ENCODE measurements around the gene ASXL1.
"Not testable (repeated sequence)": the region's sequence is repeated elsewhere in the genome, so short reads cannot be mapped to it uniquely, and the experiment has no call there.

Gene ASXL1

GRCh38 chr20:32357869-32358631 lies at the start of gene ASXL1:
Gene ASXL1, plus strand, starts transcription at chr20:32358331. Its CDS starts 445 bp downstream, at chr20:32358776.
- peak; percentile 100 for DNase-seq

DNA sequence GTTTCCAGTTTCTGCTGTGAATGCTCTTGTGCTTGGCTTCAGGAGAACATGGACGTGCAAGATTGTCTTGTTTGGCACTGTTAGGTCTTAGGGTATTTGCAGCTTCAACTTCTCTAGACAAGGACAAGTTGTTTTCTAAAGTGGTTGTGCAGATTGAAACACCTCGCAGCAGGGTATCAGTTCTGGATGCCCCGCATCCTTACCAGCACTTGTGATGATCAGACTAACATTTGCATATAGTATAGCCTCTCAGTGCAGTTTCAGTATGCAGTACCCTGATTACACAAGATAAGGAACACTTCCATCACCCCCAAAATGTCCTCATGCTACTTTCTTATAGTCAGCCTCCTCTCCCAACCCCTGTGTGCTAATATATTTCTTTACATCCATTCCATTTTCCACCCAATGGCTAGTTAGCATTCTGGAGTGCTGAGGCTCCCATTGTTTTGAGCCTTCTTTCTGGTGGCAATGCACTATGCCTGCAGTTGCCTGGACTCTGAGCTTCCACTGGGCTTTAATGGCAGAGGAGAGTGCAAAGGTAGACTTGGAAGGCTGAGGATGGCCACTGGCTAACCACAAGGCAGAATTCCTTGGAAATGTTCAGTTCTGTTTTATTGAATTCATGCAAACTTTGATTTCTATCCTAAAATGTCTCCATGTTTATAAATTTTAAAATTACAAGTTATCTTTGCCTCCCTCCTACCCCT lies 45.3 kb upstream of the ASXL1 start:
- DNase-seq = no peak

GRCh38 chr20:32314768-32315167 lies 43.4 kb upstream of the ASXL1 start:
- DNase-seq = no peak

DNA sequence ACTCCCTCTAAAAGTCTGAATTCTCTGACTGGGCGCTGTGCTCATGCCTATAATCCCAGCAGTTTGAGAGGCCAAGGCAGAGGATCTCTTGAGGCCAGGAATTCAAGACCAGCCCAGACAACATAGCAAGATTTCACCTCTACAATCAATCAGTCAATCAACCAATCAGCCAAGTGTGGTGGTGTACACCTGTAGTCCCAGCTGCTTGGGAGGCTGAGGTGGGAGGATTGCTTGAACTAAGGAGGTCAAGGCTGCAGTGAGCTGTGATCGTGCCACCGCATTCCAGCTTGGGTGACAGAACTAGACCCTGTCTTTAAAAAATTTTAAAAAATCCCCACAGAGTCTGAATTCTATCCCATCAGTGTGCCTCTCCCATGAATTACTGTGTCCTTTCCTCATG lies 42.7 kb upstream of the ASXL1 start:
- no peak for DNase-seq

DNA sequence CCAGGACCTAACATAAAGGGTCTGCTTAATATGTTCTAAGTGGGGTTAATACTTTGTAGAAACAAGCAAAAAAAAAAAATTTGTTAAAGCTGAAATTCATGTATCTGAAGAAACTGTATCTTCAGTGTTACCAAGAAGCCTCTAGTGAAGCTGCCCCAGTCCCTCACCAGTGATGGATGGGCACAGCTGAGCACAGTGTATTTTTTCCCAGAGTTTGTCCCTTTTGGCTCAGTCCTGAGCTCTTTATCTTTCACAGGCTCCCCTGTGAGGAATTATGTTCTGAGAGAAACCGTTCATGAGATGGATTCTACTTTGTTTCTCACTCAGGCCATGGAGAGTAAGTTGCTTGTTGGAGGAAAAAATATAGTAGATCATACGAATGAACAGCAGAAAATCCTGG lies 42.2 kb upstream of the ASXL1 start:
- peak; percentile 57 for DNase-seq

GRCh38 chr20:32316667-32317066 lies 41.5 kb upstream of the ASXL1 start:
- DNase-seq = no peak

GRCh38 chr20:32319100-32319499 lies 39.0 kb upstream of the ASXL1 start:
- no peak for DNase-seq

DNA sequence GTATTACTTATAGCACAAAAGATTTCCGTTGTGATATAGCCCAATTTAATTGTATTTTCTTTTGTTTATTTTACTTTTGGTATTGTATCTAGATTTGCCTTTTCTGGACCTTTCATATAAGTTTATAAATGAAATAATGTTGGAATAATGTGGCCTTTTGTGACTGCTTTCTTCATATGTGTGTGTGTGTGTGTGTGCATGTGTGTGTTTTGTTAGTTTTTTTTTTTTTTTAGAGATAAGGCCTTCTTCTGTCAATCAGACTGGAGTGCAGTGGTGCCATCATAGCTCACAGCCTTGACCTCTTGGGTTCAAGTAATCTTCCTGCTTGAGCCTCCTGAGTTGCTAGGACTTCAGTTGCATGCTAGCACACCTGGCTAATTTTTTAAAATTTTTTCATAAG lies 37.8 kb upstream of the ASXL1 start:
- DNase-seq = no peak

- no peak for DNase-seq
These were observed 36.7 kb upstream of the ASXL1 start for GRCh38 chr20:32321390-32321789.

DNA sequence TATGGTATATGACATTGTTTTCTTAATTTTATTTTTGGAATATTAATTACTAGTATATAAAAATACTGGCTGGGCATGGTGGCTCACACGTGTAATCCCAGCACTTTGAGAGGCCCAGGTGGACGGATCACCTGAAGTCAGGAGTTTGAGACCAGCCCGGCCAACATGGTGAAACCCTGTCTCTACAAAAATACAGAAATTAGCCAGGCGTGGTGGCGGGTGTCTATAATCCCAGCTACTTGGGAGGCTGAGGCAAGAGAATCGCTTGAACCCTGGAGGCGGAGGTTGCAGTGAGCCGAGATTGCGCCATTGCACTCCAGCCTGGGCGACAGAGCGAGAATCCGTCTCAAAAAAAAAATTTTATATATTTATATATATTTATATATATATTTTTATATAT lies 35.9 kb upstream of the ASXL1 start:
- DNase-seq = not testable (repeated sequence)

DNA sequence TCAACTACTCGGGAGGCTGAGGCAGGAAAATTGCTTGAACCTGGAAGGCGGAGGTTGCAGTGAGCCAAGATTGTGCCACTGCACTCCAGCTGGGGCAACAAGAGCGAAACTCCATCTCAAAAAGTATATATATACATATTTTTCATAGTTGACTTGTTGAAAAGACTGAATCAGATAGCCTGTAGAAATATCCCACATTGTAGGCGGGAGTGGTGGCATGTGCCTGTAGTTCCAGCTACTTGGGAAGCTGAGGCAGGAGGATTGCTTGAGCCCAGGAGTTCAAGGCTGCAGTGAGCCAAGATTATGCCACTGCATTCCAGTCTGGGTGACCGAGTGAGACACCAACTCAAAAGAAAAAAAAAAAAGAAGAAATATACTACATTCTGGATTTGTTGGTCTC lies 34.4 kb upstream of the ASXL1 start:
- DNase-seq = not testable (repeated sequence)

- no peak for DNase-seq
These were observed 32.2 kb upstream of the ASXL1 start for GRCh38 chr20:32325706-32326503.

DNA sequence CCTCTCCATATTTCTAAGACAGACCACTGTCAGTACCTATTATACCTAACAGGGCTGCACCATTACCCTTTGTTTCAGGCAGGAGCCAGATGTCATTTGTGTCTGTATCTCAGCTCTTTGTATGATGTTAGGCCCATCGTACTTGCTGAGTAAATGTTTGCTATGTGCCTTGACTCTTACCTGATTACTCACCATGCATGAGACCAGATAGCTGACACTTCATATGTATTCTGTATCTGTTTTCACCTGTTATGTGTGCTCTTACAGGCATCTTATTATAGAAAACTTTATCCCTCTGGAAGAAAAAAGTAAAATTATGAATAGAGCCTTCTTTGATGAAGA lies 31.7 kb upstream of the ASXL1 start:
- DNase-seq = no peak

DNA sequence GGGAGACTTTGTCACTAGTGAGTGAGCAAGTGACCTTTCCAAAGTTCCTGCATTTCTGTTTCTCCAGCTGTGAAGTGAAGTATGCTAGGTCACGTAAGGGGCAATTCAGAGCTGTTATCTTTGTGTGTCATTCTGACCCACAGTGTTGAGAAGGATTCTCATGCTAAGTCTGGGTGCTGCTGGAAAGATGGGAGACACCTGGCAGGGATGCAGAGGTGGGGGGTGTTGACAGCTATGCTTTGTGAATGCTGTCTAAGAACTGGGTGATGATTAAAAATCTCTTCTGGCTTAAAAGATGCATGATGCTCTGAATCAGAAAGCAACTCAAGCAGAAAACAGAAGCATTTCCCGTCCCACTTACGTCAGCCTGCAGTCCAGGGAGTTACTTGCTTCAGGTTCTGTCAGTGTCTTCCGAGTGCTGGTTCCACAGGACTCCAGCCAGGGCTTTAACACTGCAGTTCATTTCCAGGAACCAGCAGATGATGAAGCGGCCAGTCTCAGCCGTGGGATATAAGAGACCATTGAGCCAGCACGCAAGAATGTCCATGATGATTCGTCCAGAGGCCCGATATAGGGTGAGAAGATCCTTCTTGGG lies 30.9 kb upstream of the ASXL1 start:
- no peak for DNase-seq

DNA sequence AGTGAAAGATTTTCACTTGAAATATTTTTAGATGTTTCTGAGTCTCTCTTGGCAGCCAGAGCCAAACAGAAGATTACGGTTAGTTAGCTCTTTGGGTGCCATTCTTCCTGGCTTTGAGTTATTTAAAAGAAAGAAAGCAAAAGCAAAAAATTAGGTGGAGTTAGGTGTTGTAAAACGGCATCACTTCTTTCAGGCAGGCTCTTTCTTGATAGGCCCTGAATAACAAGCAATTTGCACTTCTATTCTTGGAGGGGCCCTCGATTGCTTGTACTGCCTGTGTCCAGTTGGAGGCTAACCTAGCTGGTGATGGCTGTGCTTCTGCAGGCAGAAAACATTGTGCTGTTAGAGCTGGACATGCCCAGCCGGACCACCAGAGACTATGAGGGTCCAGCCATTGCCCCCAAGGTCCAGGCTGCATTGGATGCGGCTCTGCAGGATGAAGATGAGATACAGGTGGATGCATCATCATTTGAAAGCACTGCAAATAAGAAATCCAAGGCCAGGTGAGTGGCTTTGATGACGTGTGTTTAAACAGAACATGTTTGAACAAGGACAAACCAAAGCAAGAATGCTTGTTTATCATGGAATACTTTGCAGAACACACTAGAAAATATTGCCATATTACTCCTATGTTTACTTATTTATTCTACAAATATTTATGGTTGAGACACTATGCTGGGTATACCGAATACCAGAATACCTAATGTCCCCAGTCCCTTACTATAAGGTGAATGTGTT lies 28.1 kb upstream of the ASXL1 start:
- DNase-seq = no peak

GRCh38 chr20:32330555-32330897 lies 27.6 kb upstream of the ASXL1 start:
- no peak for DNase-seq

DNA sequence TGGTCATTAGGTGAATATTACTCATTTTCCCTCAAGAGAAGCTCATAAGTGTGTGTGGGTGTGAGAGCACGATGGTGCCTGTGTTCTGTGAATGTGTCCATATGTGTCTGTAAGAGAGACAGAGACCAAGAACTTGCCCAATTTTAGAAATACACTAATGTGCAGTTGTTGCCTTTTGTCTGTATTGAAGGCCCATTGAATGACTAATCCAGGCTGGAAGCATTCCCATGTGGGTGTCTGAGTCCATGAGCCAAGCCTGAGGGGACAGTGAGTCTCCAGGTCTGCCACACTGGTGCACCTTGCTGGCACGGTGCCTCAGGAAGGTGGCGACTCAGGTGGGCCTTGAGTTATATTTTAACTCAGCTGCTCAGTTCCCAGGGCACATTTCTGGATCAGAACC lies 25.5 kb upstream of the ASXL1 start:
- no peak for DNase-seq

GRCh38 chr20:32333181-32333987 lies 24.7 kb upstream of the ASXL1 start:
- no peak for DNase-seq

- peak; percentile 44 for DNase-seq
These were observed 23.9 kb upstream of the ASXL1 start for GRCh38 chr20:32333988-32334885.

DNA sequence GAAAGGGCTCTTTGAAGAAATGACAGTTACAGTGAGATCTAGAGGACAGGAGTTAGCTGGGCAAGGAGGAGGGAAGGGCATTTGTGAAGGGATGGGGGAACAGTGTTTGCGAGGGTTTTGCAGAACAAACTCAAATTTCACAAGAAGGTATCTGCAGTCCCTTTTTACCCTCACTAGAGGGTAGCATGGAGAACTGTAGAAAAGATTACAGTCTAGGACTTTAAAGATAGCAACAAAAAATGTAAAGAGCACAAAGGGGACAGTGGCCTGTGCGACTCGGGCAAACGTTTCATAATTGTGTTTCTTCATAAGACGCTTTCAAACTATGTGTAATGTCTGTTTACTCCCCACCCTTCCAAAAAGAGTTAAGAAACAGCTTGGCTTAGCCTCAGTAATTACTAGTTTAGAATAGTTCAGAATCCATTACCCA lies 21.2 kb upstream of the ASXL1 start:
- DNase-seq = no peak

All from right hindlimb (tissue), 1 donor.